Naive thymus-derived CD8-positive, alpha-beta T cell (primary cell): ENCODE data around the gene MIA. TPM values are rescaled to one million over a fixed set of nuclear protein-coding genes. Genes with fewer than 3 reads are reported as not detected.
A peak's percentile ranks its signal among the peaks of the same experiment; 100 is the strongest.

Experiments used
- ATAC-seq, 2 donors: fragments of 150-1000 bp; cut with Tn5 transposase in 1 of 2; sonication (Bioruptor Pico), chemical (Tn5 transposase) in 1 of 2; 1 replicate in 1 of 2; 2 replicates in 1 of 2; pipeline ENCODE4 v1.10.0; 2021; ENCODE audit warnings: mild to moderate bottlenecking in 2 of 2, moderate library complexity in 2 of 2
- POLR2A ChIA-PET: fragments of 350-600 bp; sonication (Branson Sonifier 250); formaldehyde crosslinking; loops from one replicate; lab custom pipeline; 2021; ENCODE audit warnings: antibody characterized with exemption; lab: Charles Lee
- DNase-seq, 10 donors: peaks; one replicate each; pipeline versions ENCODE4 v3.0.0 to v3.0.0-alpha.2; 2020 to 2022
- H3K27ac Mint-ChIP-seq, 10 donors: one replicate each; pipeline ENCODE4 v1.8.0; 2020 to 2022; ENCODE audit warnings: mild to moderate bottlenecking in 10 of 10, mixed read lengths in 10 of 10, moderate library complexity in 4 of 10, inconsistent platforms in 1 of 10
- H3K27me3 Mint-ChIP-seq, 5 donors: one replicate each; pipeline ENCODE4 v1.8.0; 2021 to 2022; ENCODE audit warnings: mixed read lengths in 5 of 5
- H3K36me3 Mint-ChIP-seq, 3 donors: one replicate each; pipeline ENCODE4 v1.8.0; 2020 to 2022; ENCODE audit warnings: mixed read lengths in 3 of 3, mild to moderate bottlenecking in 2 of 3, inconsistent platforms in 1 of 3
- H3K4me1 Mint-ChIP-seq, 4 donors: one replicate each; pipeline ENCODE4 v1.8.0; 2021 to 2022; ENCODE audit warnings: mixed read lengths in 4 of 4
- H3K4me3 Mint-ChIP-seq, 10 donors: one replicate each; pipeline ENCODE4 v1.8.0; 2020 to 2022; ENCODE audit warnings: mild to moderate bottlenecking in 10 of 10, mixed read lengths in 10 of 10, moderate library complexity in 6 of 10, inconsistent platforms in 1 of 10
- H3K9me3 Mint-ChIP-seq, 9 donors: one replicate each; pipeline ENCODE4 v1.8.0; 2020 to 2022; ENCODE audit warnings: mixed read lengths in 9 of 9, mild to moderate bottlenecking in 3 of 9, inconsistent platforms in 1 of 9, moderate library complexity in 1 of 9
- polyA plus RNA-seq, 3 donors: library from polyadenylated mRNA; unstranded; fragments of 300-500 nt; fragmentation: Illumina TruSeq; gene quantifications; one replicate each; pipeline ENCODE4 v1.2.3, GENCODE V29; 2021
- total RNA-seq, 8 experiments: library from RNA in 2 of 8; stranded (reverse) in 2 of 8; gene quantifications; one replicate each; pipeline ENCODE4 v1.2.3 and lab custom pipeline; 2021 to 2026

Gene MIA
- total and polyA plus RNA-seq, 5 experiments from 2014 or later = 2.2 TPM; not detected in 4

DNA sequence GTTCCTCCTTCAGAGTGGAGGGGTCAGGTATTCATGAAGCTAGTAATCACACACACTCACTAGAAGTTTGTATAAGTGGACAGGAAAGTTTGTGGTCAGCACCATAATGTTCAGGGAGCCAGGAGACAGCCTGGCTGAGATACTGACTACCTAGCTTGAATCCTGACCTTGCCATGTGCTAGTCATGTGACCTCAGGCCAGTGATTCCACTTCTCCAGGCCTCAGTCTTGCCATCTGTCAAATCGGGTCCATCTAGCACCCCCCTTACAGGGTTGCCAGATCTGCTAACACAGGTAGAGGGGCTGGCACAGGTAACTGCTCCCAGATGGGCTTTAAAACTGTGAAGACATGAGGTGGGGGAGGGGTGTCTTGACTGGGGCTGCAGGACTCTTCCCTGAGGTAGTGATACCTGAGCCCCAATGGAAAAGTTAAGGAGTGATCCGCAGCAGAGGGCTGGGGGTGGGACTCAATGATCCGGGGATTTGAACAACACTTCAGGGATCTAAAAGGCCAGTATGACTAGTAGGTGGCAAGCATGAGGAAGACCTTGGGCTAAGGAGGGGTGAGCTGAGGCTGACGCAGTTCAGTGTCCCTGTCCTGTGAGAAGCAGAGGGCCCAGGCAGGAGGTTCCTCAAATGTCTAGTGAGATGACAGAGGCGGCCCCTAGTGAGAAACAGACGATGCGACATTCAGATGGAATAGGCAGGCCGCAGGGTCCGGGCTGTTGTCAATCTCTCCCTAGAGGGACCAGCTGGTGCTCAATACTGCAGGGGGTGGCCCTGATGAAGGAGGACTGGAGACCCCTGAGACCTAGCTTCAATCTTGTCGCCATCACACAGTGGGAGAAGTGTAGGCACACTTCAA, 33.6 kb upstream of the MIA start:
- POLR2A ChIA-PET = interaction anchor here (1.0 to 2.3 kb wide), 2 partner anchors 9 to 65 kb away, joined by 3 to 5 read pairs; partner anchors contain the start of genes ACTMAP and SNRPA
- ATAC-seq = no peak
- peaks cover 0 to 2% (median 0%) of the 10 kb centered on the region in 4 donors for H3K4me1 Mint-ChIP-seq
- peaks cover 0 to 15% (median 0%) of the 10 kb centered on the region in 3 donors for H3K36me3 Mint-ChIP-seq
- DNase-seq = no peak
- H3K27me3 Mint-ChIP-seq = no peaks in the 10 kb centered on the region
- H3K4me3 Mint-ChIP-seq = no peak overlapping the region
- no peaks in the 10 kb centered on the region for H3K9me3 Mint-ChIP-seq
- peak overlapping the region in 3 of 10 donors; percentile 22 to 56 (median 24) for H3K27ac Mint-ChIP-seq

DNA sequence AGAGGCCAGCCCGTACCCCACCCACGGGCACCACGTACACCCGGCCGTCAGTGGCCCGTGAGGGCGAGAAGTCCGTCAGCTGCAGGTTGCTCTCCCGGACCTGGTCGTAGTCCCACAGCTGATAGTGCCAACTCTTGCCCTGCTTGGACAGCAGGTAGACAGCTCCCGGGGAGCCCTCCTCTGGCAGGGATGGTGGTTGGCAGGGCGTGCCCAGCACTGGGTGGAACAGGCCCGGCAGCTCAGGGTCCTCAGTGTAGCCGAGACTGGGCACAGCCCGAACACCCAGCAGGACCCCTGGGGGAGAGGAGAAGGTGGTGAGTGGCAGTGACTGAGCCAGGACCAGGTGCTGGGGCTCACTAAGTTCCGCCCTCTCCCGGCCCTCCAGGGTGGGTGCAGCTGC, 32.8 kb upstream of the MIA start:
- Mint-ChIP-seq H3K9me3 (no peaks in the 10 kb centered on the region), H3K36me3 (peaks cover 0 to 14% (median 0%) of the 10 kb centered on the region in 3 donors), H3K4me1 (peaks cover 0 to 2% (median 0%) of the 10 kb centered on the region in 4 donors), H3K27me3 (no peaks in the 10 kb centered on the region), H3K27ac (peak overlapping the region in 1 of 10 donors; percentile 24), H3K4me3 (no peak overlapping the region)
- ATAC-seq (no peak), DNase-seq (no peak)
- POLR2A ChIA-PET = interaction anchor here (1.0 kb wide), 1 partner anchor 8 kb away, joined by 3 read pairs; the partner anchor contains the start of genes ACTMAP and SNRPA

DNA sequence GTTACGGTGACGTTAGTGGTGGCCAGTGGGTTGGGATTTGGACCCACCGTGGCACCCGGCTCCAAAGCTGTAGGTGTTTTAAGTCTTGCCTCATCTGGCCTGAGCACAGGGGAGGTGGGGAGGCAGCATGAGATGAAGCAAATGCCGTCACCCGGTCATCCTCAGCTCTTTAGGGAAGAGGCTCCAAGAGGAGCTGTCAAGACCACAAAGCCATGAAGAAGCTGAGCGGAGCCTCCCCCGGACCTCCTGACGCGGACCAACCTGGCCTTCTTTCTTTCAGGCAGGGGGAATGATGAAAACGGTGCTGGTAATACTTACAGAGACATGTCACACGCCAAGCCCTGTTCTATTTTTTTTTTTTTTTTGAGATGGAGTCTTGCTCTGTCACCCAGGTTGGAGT, 32.4 kb upstream of the MIA start:
- Mint-ChIP-seq H3K9me3 (no peaks in the 10 kb centered on the region), H3K27ac (peak overlapping the region in 1 of 10 donors; percentile 13), H3K36me3 (peaks cover 0 to 10% (median 0%) of the 10 kb centered on the region in 3 donors), H3K27me3 (no peaks in the 10 kb centered on the region), H3K4me1 (peaks cover 0 to 2% (median 0%) of the 10 kb centered on the region in 4 donors), H3K4me3 (no peak overlapping the region)
- DNase-seq (no peak), ATAC-seq (no peak)
- POLR2A ChIA-PET = interaction anchor here (1.0 kb wide), 1 partner anchor 8 kb away, joined by 3 read pairs; the partner anchor contains the start of genes ACTMAP and SNRPA

DNA sequence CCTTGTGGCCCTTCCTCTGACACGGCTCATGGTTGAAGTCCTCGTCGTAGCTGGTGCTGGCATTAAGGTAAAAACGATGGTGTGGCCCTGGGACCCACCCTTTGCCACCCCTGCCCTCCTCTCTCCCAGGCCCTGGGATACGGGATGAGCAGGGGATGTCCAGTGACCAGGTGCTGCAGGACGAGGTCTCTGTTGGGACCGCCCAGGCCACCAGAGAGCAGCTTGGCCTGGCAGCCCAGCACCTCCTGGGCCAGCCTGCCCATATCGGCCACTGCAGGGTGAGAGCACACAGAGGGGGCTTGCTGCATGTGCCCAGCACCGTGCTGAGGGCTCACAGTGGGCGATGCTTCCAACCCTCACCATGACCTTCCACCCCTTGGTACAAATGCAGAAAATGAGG, 31.4 kb upstream of the MIA start:
- peak overlapping the region in 1 of 10 donors; percentile 47 for H3K4me3 Mint-ChIP-seq
- H3K27me3 Mint-ChIP-seq = no peaks in the 10 kb centered on the region
- POLR2A ChIA-PET = interaction anchor here (1.3 to 1.6 kb wide), 2 partner anchors 34 to 54 kb away, joined by 5 read pairs; partner anchors contain the start of genes EGLN2 and RAB4B
- ATAC-seq (no peak), DNase-seq (no peak)
- H3K27ac Mint-ChIP-seq = no peak overlapping the region
- H3K36me3 Mint-ChIP-seq = peaks cover 0 to 7% (median 0%) of the 10 kb centered on the region in 3 donors
- no peaks in the 10 kb centered on the region for H3K9me3 Mint-ChIP-seq
- peaks cover 0 to 7% (median 2%) of the 10 kb centered on the region in 4 donors for H3K4me1 Mint-ChIP-seq

DNA sequence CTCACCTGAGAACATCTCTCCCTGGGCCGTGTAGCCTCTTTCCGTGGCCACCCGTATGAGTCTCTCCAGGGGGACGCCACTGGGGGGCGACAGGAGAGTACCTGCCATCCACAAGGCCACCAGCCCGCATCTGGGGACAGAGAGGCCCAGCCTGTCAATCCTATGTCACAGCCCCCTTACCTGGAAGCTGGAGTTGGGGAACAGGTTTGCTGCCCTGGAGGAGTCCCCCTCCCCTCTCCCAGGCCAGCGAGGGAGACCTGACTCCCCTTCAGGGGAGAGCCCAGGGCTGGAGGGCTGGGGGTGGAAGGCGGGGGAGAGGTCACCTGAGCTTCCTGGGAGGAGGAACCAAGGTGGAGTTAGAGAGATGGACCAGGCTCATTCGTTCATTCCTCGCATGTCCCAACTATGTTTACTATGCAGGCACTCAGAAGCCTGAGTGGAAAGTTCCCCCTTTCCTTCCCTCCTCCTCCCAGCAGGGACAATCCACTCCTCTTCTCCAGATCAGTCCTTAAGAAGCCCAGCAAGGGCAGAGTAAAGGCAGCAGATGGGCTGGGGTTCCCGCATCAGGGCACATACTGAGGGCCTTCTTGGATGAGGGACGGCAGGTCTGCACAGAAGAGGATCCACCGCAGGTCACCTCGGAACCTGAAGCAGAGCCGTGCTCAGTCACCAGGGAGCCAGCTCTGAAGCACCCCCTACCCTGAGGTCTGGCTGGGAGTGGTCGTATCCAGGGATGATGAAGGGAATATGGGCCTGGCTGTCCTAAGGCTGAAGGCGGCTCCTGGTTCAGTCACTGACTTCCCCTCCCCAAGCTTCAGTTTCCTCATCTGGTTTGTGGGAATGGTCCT, 30.5 kb upstream of the MIA start:
- H3K9me3 Mint-ChIP-seq = no peaks in the 10 kb centered on the region
- no peak overlapping the region for H3K4me3 Mint-ChIP-seq
- peak overlapping the region in 2 of 10 donors; percentile 65 to 73 for H3K27ac Mint-ChIP-seq
- peaks cover 4 to 14% (median 8%) of the 10 kb centered on the region in 4 donors for H3K4me1 Mint-ChIP-seq
- peak in 3 of 10 donors; percentile 17 to 34 (median 25) for DNase-seq
- H3K36me3 Mint-ChIP-seq = no peaks in the 10 kb centered on the region
- POLR2A ChIA-PET = interaction anchor here (0.5 to 1.6 kb wide), 3 partner anchors 33 to 57 kb away, joined by 5 to 6 read pairs (median 5); partner anchors contain the start of genes EGLN2 and RAB4B
- peak in 1 of 2 donors; percentile 54 for ATAC-seq
- H3K27me3 Mint-ChIP-seq = no peaks in the 10 kb centered on the region

DNA sequence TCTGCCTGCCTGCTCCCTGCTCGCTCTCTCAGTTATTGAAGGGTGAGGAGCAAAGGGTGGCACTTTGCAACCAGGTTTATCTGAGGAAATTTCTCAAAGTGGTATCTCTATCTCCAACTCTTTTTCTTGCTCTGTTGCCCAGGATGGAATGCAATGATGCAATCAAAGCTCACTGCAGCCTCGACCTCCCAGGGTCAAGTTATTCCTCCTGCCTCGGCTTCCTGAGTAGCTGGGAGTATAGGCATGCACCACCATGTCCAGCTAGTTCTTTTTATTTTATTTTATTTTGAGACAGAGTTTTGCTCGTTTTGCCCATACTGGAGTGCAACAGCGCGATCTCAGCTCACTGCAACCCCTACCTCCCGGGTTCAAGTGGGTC, 29.9 kb upstream of the MIA start:
- H3K27ac Mint-ChIP-seq = peak overlapping the region in 3 of 10 donors; percentile 15 to 65 (median 25)
- ATAC-seq (no peak), DNase-seq (no peak)
- no peak overlapping the region for H3K4me3 Mint-ChIP-seq
- POLR2A ChIA-PET = no interaction called here
- peaks cover 0 to 1% (median 0%) of the 10 kb centered on the region in 3 donors for H3K36me3 Mint-ChIP-seq
- peaks cover 10 to 20% (median 14%) of the 10 kb centered on the region in 4 donors for H3K4me1 Mint-ChIP-seq
- H3K27me3 Mint-ChIP-seq = no peaks in the 10 kb centered on the region
- H3K9me3 Mint-ChIP-seq = no peaks in the 10 kb centered on the region

DNA sequence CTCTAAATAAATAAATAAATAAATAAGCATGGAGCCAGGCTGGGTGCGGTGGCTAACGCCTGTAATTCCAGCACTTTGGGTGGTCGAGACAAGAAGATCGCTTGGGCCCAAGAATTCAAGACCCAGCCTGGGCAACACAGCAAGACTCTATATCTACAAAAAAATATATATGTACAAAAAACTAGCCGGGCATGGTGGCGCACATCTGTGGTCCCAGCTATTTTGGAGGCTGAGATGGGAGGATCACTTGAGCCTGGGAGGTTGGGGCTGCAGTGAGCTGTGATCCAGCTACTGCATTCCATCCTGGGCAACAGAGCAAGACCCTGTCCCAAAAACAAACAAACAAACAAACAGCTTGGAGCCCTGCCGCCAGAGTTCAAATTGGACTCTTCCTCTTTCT, 27.8 kb upstream of the MIA start:
- DNase-seq (no peak), ATAC-seq (no peak)
- Mint-ChIP-seq H3K36me3 (peaks cover 2 to 8% (median 7%) of the 10 kb centered on the region in 3 donors), H3K4me1 (peaks cover 19 to 34% (median 27%) of the 10 kb centered on the region in 4 donors), H3K27ac (no peak overlapping the region), H3K9me3 (no peaks in the 10 kb centered on the region), H3K4me3 (no peak overlapping the region), H3K27me3 (no peaks in the 10 kb centered on the region)
- POLR2A ChIA-PET = interaction anchor here (4.1 kb wide), 1 partner anchor 51 kb away, joined by 46 read pairs; the partner anchor contains the start of gene EGLN2

DNA sequence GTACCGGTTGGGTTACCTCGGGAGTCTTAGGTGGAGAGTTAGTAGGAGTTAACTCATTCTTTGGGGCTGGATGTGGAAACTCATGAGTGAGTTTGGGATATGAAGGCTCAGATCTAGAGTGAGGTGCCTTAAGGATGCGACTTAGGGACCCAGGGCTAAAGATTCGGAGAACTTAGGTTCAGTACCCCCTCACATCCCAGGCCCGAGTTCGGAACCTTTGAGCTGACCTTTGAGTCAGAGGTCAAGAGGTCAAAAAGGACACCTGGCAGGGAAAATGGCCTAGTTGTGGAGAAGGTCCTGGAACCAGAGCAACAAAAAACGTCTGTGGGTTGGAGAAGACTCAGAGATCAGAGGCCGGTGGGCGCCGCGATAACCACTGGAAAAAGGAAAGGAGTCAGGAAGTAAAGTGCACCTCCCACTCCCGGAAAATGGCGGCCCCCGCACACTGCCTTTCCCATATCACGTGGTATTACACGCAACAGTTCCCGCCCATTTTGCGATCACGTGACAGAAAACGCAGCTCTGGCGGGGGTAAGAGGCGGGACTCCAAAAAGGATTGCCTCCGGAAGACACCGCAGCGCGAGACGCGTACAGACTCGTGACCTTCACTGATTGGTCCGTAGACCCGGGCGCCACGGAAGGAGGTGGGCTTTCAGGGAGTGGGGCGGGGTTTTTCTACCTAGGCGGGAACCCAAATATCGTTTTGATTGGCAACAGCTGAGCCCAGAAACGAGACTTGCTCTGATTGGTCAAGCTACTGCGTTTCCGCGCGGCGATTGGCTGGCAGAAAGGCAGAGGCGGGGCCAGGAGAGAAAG, 25.1 kb upstream of the MIA start, which contains the start of gene ACTMAP:
Gene ACTMAP (minus strand): TSS at position 420 of the 816 bp plus-strand sequence. CDS start 674 bp downstream, outside the sequence.
- Mint-ChIP-seq H3K27ac (peak within 1 kb of the TSS; percentile 88 to 99 (median 99)), H3K9me3 (no peaks in the 10 kb centered on the region), H3K36me3 (peaks cover 3 to 15% (median 8%) of the 10 kb centered on the region in 3 donors), H3K4me3 (peak within 1 kb of the TSS; percentile 91 to 100 (median 99)), H3K27me3 (no peaks in the 10 kb centered on the region), H3K4me1 (peaks cover 28 to 52% (median 47%) of the 10 kb centered on the region in 4 donors)
- peak in 9 of 10 donors; percentile 94 to 100 (median 100) for DNase-seq
- POLR2A ChIA-PET = interaction anchor here (0.5 to 4.7 kb wide), 27 partner anchors 8 to 702 kb away, joined by 3 to 115 read pairs (median 4); partner anchors contain the start of genes COQ8B, EGLN2, HNRNPUL1 and ITPKC
- peak; percentile 87 to 90 for ATAC-seq

DNA sequence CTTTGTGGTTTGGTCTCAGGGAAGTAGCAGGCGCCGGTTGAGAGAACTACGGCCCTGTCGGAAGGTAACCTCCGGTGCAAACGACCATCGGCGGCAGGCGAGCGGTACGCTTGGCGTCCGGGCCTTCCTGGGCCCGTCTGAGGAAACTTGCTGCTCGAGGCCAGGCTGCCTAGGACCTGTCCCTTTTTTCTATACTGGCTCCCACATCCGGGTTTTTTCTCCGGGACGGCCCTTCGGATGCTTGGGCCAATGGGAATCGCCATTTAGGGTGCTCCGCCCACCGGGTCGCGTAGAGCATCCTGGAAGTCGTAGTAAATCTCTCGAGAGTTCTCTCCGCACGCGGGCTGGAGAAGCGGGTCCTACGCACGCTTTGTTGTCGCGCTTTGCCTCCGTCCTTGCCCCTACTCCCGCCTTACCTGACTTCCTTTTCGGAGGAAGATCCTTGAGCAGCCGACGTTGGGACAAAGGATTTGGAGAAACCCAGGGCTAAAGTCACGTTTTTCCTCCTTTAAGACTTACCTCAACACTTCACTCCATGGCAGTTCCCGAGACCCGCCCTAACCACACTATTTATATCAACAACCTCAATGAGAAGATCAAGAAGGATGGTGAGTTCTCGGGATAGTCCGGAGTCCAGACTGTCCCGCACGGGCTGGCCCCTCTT, 24.3 kb upstream of the MIA start, which contains the start of gene SNRPA:
Gene SNRPA (plus strand): TSS at position 330 of the 664 bp plus-strand sequence. CDS start 206 bp downstream, at position 536.
- peak; percentile 86 to 100 (median 95) for DNase-seq

DNA sequence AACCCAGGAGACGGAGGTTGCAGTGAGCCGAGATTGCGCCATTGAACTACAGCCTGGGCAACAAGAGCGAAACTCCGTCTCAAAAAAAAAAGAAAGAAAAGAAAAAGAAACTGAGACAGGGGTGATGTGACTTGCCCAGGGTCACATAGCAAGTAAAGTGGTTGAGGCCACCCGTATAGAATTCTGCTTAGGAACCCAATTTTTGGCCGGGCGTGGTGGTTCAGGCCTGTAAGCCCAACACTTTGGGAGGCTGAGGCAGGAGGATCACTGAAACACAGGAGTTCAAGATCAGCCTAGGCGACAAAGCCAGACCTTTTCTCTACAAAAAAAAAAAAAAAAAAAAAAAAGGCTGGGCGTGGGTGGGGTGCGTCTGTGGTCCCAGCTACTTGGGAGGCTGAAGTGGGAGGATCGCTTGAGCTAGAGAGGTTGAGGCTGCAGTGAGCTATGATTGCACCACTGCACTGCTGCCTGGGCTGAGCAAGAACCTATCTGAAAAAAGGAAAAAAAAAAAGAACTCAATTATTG, 23.0 kb upstream of the MIA start:
- DNase-seq (no peak), ATAC-seq (no peak)
- peaks cover 34 to 72% (median 67%) of the 10 kb centered on the region in 4 donors for H3K4me1 Mint-ChIP-seq
- POLR2A ChIA-PET = interaction anchor here (1.1 to 4.7 kb wide), 7 partner anchors 9 to 510 kb away, joined by 4 to 115 read pairs (median 9); partner anchors contain the start of genes COQ8B, EGLN2, ITPKC and RAB4B
- H3K27ac Mint-ChIP-seq = peak overlapping the region; percentile 87 to 99 (median 98)
- peaks cover 3 to 34% (median 8%) of the 10 kb centered on the region in 3 donors for H3K36me3 Mint-ChIP-seq
- H3K9me3 Mint-ChIP-seq = no peaks in the 10 kb centered on the region
- peak overlapping the region; percentile 91 to 100 (median 99) for H3K4me3 Mint-ChIP-seq
- no peaks in the 10 kb centered on the region for H3K27me3 Mint-ChIP-seq

More for the DNA sequence above, 24.3 kb upstream of the MIA start, which contains the start of gene SNRPA:
- no peaks in the 10 kb centered on the region for H3K9me3 Mint-ChIP-seq
- POLR2A ChIA-PET = interaction anchor here (0.6 to 4.7 kb wide), 23 partner anchors 9 to 701 kb away, joined by 3 to 115 read pairs (median 4); partner anchors contain the start of genes COQ8B, EGLN2, HNRNPUL1 and ITPKC
- H3K27ac Mint-ChIP-seq = peak within 1 kb of the TSS; percentile 88 to 99 (median 99)
- ATAC-seq = peak; percentile 72 to 76
- H3K27me3 Mint-ChIP-seq = no peaks in the 10 kb centered on the region
- H3K36me3 Mint-ChIP-seq = peaks cover 3 to 22% (median 8%) of the 10 kb centered on the region in 3 donors
- peak within 1 kb of the TSS; percentile 91 to 100 (median 99) for H3K4me3 Mint-ChIP-seq
- H3K4me1 Mint-ChIP-seq = peaks cover 28 to 59% (median 55%) of the 10 kb centered on the region in 4 donors
